ENCODE measurements around the gene RELCH.

The RELCH gene

DNA sequence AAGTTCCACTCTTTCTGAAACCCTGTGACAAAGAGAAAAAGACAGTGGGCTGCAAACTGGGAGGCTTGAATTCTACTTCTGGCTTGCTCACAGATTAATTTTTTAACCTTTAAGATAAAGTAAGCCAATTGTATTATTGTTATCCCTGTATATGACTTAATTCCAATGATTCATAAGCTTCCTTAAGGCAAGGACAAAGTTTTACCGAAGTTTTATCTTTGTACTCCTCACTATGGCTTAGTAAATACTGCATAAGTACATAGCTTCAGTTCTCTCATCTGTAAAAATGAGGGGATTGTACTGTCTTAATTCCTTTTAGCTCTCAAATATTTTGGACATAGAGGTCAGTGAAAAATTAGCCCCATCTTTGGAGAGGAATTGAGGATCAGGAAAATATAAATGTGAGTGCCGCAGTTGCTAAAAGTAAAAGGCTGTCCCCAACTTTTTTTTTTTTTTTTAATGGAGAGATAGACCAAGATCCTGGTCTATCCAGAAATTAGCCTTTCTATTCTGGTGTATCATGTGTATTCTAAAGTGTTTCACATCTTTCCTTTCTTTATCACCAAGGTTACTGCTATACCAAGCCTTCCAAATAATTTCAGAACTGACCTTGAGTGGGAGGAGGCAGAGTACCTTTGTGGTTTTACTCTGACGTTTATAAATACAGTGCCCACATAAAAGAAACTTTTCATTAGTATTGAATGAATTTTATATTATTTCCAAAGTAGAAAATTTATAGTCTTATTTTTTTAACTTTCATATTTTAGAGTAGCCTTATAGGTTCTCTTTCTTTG lies 13.3 kb downstream of the RELCH start:
- H3K4me2 ChIP-seq = no peak overlapping the region
- no peaks in the 10 kb centered on the region for H3K36me3 ChIP-seq (ENCODE audit: insufficient read depth)
- no peak overlapping the region for H2AFZ ChIP-seq (ENCODE audit: low read depth)
- H3K4me3 ChIP-seq (IDR thresholded peaks at IDR 0.05; ENCODE audit: insufficient read depth, low read depth, low read length) = no peak overlapping the region
- TF ChIP-seq CTCF (conservative IDR thresholded peaks at IDR 0.05; ENCODE audit: low read depth, low read length) = no peak
- H3K27ac ChIP-seq = no peak overlapping the region
- peaks cover 4% of the 10 kb centered on the region for H3K4me1 ChIP-seq (ENCODE audit: low read depth, poor library complexity, severe bottlenecking)
- H3K27me3 ChIP-seq (ENCODE audit: insufficient read depth, low read depth) = no peaks in the 10 kb centered on the region
- H4K20me1 ChIP-seq (ENCODE audit: insufficient read depth) = peaks cover 11% of the 10 kb centered on the region; the same call in 1 of the 2 replicates
- no peak overlapping the region for H3K9ac ChIP-seq
- peaks cover 89% of the 10 kb centered on the region for H3K79me2 ChIP-seq (ENCODE audit: insufficient read depth, low read depth)

GRCh38 chr18:62201870-62202269 lies 14.8 kb downstream of the RELCH start:
- no peak overlapping the region for H3K4me2 ChIP-seq
- TF ChIP-seq CTCF (conservative IDR thresholded peaks at IDR 0.05; ENCODE audit: low read depth, low read length) = no peak
- H3K27ac ChIP-seq = no peak overlapping the region
- H3K27me3 ChIP-seq (ENCODE audit: insufficient read depth, low read depth) = no peaks in the 10 kb centered on the region
- H3K9ac ChIP-seq = no peak overlapping the region
- no peaks in the 10 kb centered on the region for H3K36me3 ChIP-seq (ENCODE audit: insufficient read depth)
- no peak overlapping the region for H2AFZ ChIP-seq (ENCODE audit: low read depth)
- peaks cover 4% of the 10 kb centered on the region for H3K4me1 ChIP-seq (ENCODE audit: low read depth, poor library complexity, severe bottlenecking)
- peaks cover 85% of the 10 kb centered on the region for H3K79me2 ChIP-seq (ENCODE audit: insufficient read depth, low read depth)
- no peak overlapping the region for H3K4me3 ChIP-seq (IDR thresholded peaks at IDR 0.05; ENCODE audit: insufficient read depth, low read depth, low read length)
- peaks cover 10% of the 10 kb centered on the region; the same call in 1 of the 2 replicates for H4K20me1 ChIP-seq (ENCODE audit: insufficient read depth)

GRCh38 chr18:62205824-62206223 lies 18.8 kb downstream of the RELCH start:
- Histone ChIP-seq H4K20me1 (ENCODE audit: insufficient read depth) (peaks cover 7% of the 10 kb centered on the region; the same call in 1 of the 2 replicates), H3K9ac (no peak overlapping the region), H3K4me2 (no peak overlapping the region), H2AFZ (ENCODE audit: low read depth) (no peak overlapping the region), H3K36me3 (ENCODE audit: insufficient read depth) (no peaks in the 10 kb centered on the region), H3K27me3 (ENCODE audit: insufficient read depth, low read depth) (no peaks in the 10 kb centered on the region), H3K27ac (no peak overlapping the region), H3K4me1 (ENCODE audit: low read depth, poor library complexity, severe bottlenecking) (peaks cover 9% of the 10 kb centered on the region), H3K79me2 (ENCODE audit: insufficient read depth, low read depth) (peaks cover 80% of the 10 kb centered on the region; the same call in 1 of the 2 replicates), H3K4me3 (IDR thresholded peaks at IDR 0.05; ENCODE audit: insufficient read depth, low read depth, low read length) (no peak overlapping the region)
- no peak for TF ChIP-seq CTCF (conservative IDR thresholded peaks at IDR 0.05; ENCODE audit: low read depth, low read length)

DNA sequence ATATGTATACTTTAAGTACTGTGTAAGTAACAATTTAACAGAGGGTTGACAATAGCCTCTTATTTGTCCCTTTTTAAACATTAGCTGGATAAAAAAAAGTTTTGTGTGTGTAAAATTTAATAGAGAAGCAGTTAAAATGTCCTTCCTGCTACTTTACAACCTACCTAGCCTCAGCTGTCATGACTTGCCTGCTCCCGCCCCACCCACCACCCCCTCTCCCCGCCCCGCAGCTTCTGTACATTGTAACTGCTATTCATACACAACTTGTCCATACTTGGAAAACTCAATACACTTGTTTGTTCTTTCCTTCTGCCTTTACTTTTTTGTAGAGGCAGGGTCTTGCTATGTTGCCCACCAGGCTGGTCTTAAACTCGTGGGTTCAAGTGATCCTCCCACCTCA lies 19.5 kb downstream of the RELCH start:
- H3K4me3 ChIP-seq (IDR thresholded peaks at IDR 0.05; ENCODE audit: insufficient read depth, low read depth, low read length) = no peak overlapping the region
- no peak for TF ChIP-seq CTCF (conservative IDR thresholded peaks at IDR 0.05; ENCODE audit: low read depth, low read length)
- H3K27me3 ChIP-seq (ENCODE audit: insufficient read depth, low read depth) = no peaks in the 10 kb centered on the region
- H4K20me1 ChIP-seq (ENCODE audit: insufficient read depth) = peaks cover 4% of the 10 kb centered on the region; the same call in 1 of the 2 replicates
- H3K27ac ChIP-seq = no peak overlapping the region
- no peak overlapping the region for H3K9ac ChIP-seq
- H3K4me1 ChIP-seq (ENCODE audit: low read depth, poor library complexity, severe bottlenecking) = peaks cover 9% of the 10 kb centered on the region
- no peak overlapping the region for H2AFZ ChIP-seq (ENCODE audit: low read depth)
- H3K4me2 ChIP-seq = no peak overlapping the region
- H3K79me2 ChIP-seq (ENCODE audit: insufficient read depth, low read depth) = peaks cover 79% of the 10 kb centered on the region; the same call in 1 of the 2 replicates
- H3K36me3 ChIP-seq (ENCODE audit: insufficient read depth) = no peaks in the 10 kb centered on the region

Measured in KMS-11 (cell line).